GM10266 (cell line): ENCODE data around the gene LRRC28.

Experiments used
- DNase-seq: peaks from one replicate; pipeline ENCODE4 v3.0.0; 2012; ENCODE audit errors: extremely low spot score
- TF ChIP-seq, protein P1 (sequence below): IDR thresholded peaks from 2 replicates; pipeline ENCODE4 v1.5.1; 2012; ENCODE audit warnings: mild to moderate bottlenecking, low read depth; ENCODE audit not compliant: control insufficient read depth, insufficient read depth; ENCODE audit errors: missing control alignments

The LRRC28 gene

DNA sequence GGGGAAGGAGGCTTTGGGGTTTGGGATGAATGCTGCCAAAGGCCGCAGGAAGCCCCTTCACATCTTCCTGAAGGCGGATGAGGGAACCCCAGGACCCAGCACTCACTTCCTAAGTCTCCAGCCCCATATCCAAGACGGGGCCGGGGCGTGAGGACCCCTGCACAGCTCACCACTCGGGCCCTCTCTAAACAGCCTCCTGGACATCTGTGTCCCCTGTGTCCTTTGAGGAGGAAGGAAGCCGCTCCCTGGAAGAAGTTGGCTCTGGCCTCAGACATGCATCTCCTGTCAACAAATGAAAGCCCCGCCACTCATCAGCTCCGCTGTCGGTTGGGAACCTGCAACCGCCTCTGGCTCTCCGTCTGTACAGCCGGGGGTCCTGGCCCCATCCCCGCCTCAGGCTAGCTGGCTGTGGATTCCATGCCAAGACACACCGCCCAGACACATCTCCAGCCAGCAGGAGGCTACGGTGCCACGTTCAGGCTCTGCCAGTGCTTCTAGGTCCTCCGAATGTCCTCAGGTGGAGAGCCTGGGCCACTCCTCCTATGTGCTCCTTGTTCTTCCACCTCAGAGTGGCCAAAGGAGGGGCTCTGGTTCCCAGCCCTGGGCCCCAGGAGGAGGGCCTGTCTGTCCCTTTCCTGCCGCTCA is 174.5 kb downstream of the LRRC28 start:
- no peak for DNase-seq
- TF ChIP-seq, protein P1, sequence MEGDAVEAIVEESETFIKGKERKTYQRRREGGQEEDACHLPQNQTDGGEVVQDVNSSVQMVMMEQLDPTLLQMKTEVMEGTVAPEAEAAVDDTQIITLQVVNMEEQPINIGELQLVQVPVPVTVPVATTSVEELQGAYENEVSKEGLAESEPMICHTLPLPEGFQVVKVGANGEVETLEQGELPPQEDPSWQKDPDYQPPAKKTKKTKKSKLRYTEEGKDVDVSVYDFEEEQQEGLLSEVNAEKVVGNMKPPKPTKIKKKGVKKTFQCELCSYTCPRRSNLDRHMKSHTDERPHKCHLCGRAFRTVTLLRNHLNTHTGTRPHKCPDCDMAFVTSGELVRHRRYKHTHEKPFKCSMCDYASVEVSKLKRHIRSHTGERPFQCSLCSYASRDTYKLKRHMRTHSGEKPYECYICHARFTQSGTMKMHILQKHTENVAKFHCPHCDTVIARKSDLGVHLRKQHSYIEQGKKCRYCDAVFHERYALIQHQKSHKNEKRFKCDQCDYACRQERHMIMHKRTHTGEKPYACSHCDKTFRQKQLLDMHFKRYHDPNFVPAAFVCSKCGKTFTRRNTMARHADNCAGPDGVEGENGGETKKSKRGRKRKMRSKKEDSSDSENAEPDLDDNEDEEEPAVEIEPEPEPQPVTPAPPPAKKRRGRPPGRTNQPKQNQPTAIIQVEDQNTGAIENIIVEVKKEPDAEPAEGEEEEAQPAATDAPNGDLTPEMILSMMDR, result no peak

DNA sequence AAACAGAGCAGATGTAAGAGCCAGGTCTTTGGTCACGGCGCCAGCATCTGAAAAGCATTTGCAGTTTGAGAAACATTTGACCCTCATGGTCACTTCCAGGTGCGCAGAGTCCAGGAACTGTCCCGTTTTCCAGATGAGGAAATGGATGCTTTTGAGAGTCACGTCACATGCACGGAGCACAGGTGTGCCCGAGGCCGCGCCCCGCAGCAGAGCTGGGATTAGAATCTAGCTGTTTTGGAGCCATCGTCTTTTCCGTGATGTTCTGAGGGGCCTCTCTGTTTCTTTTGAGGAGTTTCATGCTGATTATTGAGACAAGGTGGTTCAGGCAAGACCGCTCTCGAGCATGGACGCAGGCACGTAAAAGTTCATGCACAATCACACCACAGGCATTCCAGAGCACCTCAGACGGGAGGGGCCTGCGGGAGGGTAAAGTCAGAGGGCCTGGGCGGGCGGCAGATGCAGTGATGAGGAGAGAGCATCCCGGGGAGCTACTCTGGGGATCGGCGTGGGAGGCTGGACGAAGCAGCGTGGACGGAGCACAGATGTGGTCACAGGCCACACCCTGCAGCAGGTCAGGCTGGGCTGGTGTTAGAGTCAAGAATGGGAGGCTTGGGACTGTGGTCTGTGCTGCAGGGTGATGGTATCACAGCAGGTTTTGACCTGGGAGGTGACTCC is 175.3 kb downstream of the LRRC28 start:
- TF ChIP-seq, protein P1, result no peak
- no peak for DNase-seq

DNA sequence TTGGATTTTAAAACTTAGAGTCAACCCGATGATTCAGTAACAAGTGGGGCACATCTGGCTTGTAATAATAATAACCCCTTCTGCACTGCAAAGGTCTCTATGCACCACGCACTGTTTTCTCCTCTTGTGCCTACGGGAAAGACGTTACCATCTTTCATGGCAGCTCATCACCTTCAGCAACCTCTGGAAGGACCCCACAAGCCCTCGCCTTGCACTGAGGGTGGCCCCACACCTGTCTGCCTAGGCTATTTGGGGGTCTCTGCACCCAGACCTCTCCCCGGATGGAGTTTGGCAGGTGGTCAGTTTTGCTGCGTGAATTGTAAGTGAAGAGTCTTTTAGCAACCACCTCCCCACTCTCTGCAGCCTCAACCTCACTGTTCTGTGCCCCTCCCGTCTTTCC is 175.9 kb downstream of the LRRC28 start:
- no peak for DNase-seq
- TF ChIP-seq, protein P1, result no peak

DNA sequence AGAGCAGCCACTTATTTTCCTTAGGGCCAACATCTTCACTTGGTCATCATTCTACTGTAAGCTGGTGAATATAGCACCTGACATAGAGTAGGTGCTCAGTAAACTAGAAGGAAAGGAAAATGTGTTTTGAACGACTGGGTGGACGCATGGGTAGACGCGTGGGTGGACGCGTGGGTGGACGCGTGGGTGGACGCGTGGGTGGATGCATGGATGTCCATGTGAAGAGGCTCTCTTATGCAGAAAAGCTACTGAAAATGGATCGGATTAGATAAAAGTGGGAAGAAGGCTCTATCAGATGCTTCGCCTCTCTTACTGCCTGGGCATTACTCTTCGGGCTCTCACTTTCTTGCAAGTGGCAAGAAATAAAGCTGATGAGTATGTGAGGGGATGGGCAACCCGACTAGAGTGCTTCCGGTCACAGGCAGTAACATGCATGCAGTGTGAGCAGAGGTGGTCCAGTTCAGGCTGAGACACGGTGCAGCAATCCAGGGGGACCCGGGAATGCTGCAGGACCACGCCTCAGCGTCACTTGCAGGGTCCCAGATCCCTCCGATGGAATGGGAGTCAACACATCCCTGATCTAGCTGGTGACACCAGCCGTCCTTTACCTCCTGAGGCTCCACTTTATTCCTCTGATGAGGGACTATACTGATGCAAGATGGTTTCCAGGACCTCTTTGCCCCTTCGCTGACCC is 176.5 kb downstream of the LRRC28 start:
- DNase-seq, result no peak
- TF ChIP-seq, protein P1, result no peak

DNA sequence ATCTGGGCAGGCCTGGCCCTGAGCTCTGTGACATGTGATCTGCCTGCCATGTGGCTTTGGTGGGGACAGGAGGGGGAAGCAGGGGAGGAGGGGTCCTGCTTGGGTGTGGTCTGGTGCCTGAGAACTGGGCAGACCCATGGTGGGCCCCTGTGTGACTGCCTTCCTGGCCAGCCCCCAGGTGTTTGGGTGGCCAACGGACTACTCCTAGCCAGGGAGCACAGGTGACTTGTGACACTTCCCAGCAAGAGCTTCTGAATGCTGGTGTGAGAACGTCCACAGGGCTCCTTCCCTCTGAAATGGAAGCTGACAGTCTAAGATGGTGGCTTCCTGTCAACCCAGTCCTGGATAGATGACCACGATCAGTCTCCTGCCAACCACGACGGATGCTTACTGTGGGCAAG is 178.4 kb downstream of the LRRC28 start:
- DNase-seq, result no peak
- TF ChIP-seq, protein P1, result no peak

DNA sequence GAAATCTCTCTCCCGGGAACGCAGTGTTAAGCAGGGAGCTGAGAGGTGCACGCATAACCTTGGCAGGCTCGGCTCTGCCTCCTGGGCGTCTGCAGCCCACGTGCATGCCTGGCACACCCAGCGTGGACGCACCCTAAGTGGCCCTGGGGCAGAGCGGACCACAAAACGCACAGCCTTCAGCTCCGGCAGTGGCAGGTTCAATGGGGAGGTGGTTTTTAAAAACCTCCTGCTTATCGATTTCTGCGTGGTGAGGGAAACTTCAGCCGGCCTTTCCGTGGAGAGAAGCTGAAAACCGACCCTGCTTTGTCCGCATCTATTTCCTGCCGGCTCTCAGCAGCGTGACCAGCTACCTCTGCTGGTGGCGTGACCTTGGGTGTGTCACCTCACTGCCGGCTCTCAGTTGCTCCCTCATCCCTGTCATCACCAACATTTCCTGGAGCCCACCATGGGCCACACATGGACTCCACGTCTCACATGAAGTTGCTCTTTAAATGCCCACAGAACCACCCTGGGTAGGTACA is 179.7 kb downstream of the LRRC28 start:
- TF ChIP-seq, protein P1, result no peak
- no peak for DNase-seq

DNA sequence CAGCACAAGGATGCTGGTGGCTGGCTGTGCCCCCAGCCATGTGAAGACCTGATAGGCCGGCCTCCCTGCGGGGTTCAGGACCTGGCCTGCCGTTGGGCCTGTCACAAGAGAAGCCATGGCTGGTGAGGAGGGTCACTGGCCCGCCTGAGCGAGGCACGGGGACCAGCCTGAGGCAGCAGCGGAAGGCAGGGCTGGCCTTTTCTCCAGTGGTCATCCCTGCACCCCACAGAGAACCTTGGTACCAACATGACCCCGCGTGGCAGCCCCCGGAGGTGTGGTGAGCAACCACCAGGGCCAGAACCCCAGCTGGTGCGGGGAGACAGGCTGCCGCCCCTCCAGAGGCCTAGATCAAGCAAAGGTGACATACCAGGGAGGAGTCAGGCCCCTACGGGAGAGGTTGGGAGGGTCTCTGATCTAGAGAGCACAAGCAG is 180.4 kb downstream of the LRRC28 start:
- TF ChIP-seq, protein P1, result no peak
- DNase-seq, result no peak
